GM12878 (cell line): ENCODE measurements around the gene SH3BP1. TPM values are rescaled to one million over a fixed set of nuclear protein-coding genes. Genes with fewer than 3 reads are reported as not detected.
A peak's percentile ranks its signal among the peaks of the same experiment; 100 is the strongest.
"Not testable (repeated sequence)": the region's sequence is repeated elsewhere in the genome, so short reads cannot be mapped to it uniquely, and the experiment has no call there.

ENCODE experiments used
- ATAC-seq: fragments of 200-7000 bp; cut with Tn5 transposase; 3 replicates; pipeline ENCODE4 v1.9.1; 2020; ENCODE audit warnings: mild to moderate bottlenecking, moderate library complexity
- BruUV-seq: library from RNA; stranded (reverse); fragments of 400-500 nt; replicated peaks from 2 replicates; lab custom pipeline; 2021; lab: Mats Ljungman, UMichigan
- CTCF ChIA-PET: fragments of 300-600 bp; sonication (Branson Sonifier 250); formaldehyde crosslinking; extraction: SDS; loops from one replicate; lab custom pipeline; 2021; ENCODE audit warnings: inconsistent platforms; lab: Yijun Ruan, JAX
- POLR2A ChIA-PET: fragments of 350-600 bp; formaldehyde crosslinking; extraction: SDS; loops from one replicate; lab custom pipeline; 2021; ENCODE audit warnings: inconsistent platforms; lab: Charles Lee
- RAD21 ChIA-PET: fragments of 300-600 bp; sonication (Branson Sonifier 250); formaldehyde crosslinking; loops from one replicate; lab custom pipeline; 2023; ENCODE audit warnings: antibody characterized with exemption; ENCODE audit not compliant: unreplicated experiment; lab: Charles Lee
- SMC1A ChIA-PET: fragments of 300-600 bp; sonication (Branson Sonifier 250); formaldehyde crosslinking; loops from one replicate; lab custom pipeline; 2023; ENCODE audit not compliant: unreplicated experiment, uncharacterized antibody; lab: Charles Lee
- DNase-seq: peaks from one replicate; pipeline ENCODE4 v3.0.0-alpha.2; 2011; ENCODE audit warnings: low read depth, low spot score
- FAIRE-seq: peaks from 3 replicates; lab custom pipeline; 2011; peaks lifted over from hg19 to GRCh38; lab: Jason Lieb, UNC
- H2AFZ ChIP-seq: 2 replicates; pipeline ENCODE4 v1.6.0; 2011; ENCODE audit warnings: low read depth, low read length, control low read depth; ENCODE audit not compliant: control insufficient read depth
- H3K27ac ChIP-seq: 2 replicates; pipeline ENCODE4 v1.5.1; 2011; ENCODE audit warnings: control low read depth; ENCODE audit not compliant: control insufficient read depth, insufficient read depth
- H3K27me3 ChIP-seq, 2 experiments: replicated peaks in 1 of 2; 2 replicates each; pipeline versions ENCODE4 v1.6.0 to v1.6.1; 2011; ENCODE audit warnings: low read length in 1 of 2; ENCODE audit not compliant: control insufficient read depth in 2 of 2, insufficient read depth in 2 of 2
- H3K36me3 ChIP-seq, 2 experiments: 2 replicates each; pipeline ENCODE4 v1.5.1; 2011; ENCODE audit warnings: low read length in 1 of 2; ENCODE audit not compliant: control insufficient read depth in 2 of 2, insufficient read depth in 2 of 2
- H3K4me1 ChIP-seq: 2 replicates; pipeline ENCODE4 v1.6.1; 2011; ENCODE audit warnings: mild to moderate bottlenecking, low read length, moderate library complexity, mixed read lengths; ENCODE audit not compliant: control insufficient read depth, insufficient read depth
- H3K4me2 ChIP-seq: 2 replicates; pipeline ENCODE4 v1.6.0; 2011; ENCODE audit warnings: control low read depth; ENCODE audit not compliant: control insufficient read depth, insufficient read depth
- H3K4me3 ChIP-seq: fragments of 200-600 bp; sonication (generic); 2 replicates; pipeline ENCODE4 v1.5.1; 2016
- H3K79me2 ChIP-seq: 2 replicates; pipeline ENCODE4 v1.6.0; 2011; ENCODE audit warnings: low read length; ENCODE audit not compliant: control insufficient read depth, insufficient read depth
- H3K9ac ChIP-seq: 2 replicates; pipeline ENCODE4 v1.8.0; 2011; ENCODE audit warnings: low read length, control low read depth, mixed read lengths; ENCODE audit not compliant: control insufficient read depth, insufficient read depth
- H3K9me3 ChIP-seq: replicated peaks from 3 replicates; pipeline ENCODE4 v1.5.1; 2011; ENCODE audit warnings: mild to moderate bottlenecking, low read length; ENCODE audit not compliant: control insufficient read depth, insufficient read depth
- H4K20me1 ChIP-seq: 2 replicates; pipeline ENCODE4 v1.6.0; 2011; ENCODE audit not compliant: control insufficient read depth, insufficient read depth
- EGR1 ChIP-seq, 2 experiments: IDR thresholded peaks; 1 replicate in 1 of 2; 2 replicates in 1 of 2; pipeline ENCODE4 v1.6.1; 2011 to 2012; ENCODE audit warnings: low read depth in 2 of 2, low read length in 2 of 2, borderline replicate concordance in 1 of 2, mild to moderate bottlenecking in 1 of 2, moderate library complexity in 1 of 2
- NKRF ChIP-seq: fragments of 450-650 bp; conservative IDR thresholded peaks from 2 replicates; pipeline ENCODE4 v1.6.1; 2017; ENCODE audit warnings: mild to moderate bottlenecking, moderate library complexity
- NR2F1 ChIP-seq: fragments of 450-650 bp; conservative IDR thresholded peaks from 2 replicates; pipeline ENCODE4 v1.6.1; 2017; ENCODE audit warnings: mild to moderate bottlenecking
- RB1 ChIP-seq: fragments of 450-650 bp; formaldehyde crosslinking; IDR thresholded peaks from 2 replicates; pipeline ENCODE4 v1.6.1; 2017; ENCODE audit warnings: mild to moderate bottlenecking, borderline replicate concordance
- WGBS: methylation state at CpG from one replicate; pipeline ENCODE4 v1.1.6; 2016; ENCODE audit warnings: low lambda C conversion rate; ENCODE audit not compliant: insufficient replicate concordance, insufficient coverage; ENCODE audit errors: missing lambda C conversion rate; 5-methylcytosine and 5-hydroxymethylcytosine counted together
- in situ Hi-C: fragments of 300-500 bp; cut with MboI; formaldehyde crosslinking; loops from 9 replicates; pipeline ENCODE4 v1.14.3; 2018; ENCODE audit warnings: mixed read lengths
- intact Hi-C: fragments of 100-400 bp; cut with micrococcal nuclease; formaldehyde crosslinking; loops from one replicate; pipeline ENCODE4 v1.14.2; 2022; ENCODE audit not compliant: unreplicated experiment
- polyA plus RNA-seq, 11 experiments: library from polyadenylated mRNA; depleted of rRNA in 4 of 11; unstranded in 6 of 11; stranded (reverse) in 5 of 11; fragments of >200 nt; fragmentation: Nextera tagmentation in 4 of 11; fragmentation: Illumina TruSeq in 1 of 11; extraction: Ambion mirVana in 4 of 11; extraction: Trizol in 1 of 11; gene quantifications; 1 replicate in 1 of 11; 2 replicates in 10 of 11; pipeline versions ENCODE4 v1.2.1 to v1.2.3, GENCODE V29; 2011 to 2016; ENCODE audit warnings: inconsistent platforms in 2 of 11, missing spikeins in 2 of 11, low read depth in 1 of 11
- total RNA-seq, 4 experiments: library from RNA; depleted of rRNA in 3 of 4; stranded (reverse); fragments of >200 nt in 3 of 4; fragmentation: Illumina TruSeq in 1 of 4; extraction: Trizol in 1 of 4; gene quantifications; 2 replicates each; pipeline versions ENCODE4 v1.2.1 to v1.2.3, GENCODE V29; 2013 to 2021

SH3BP1 gene
- total and polyA plus RNA-seq, 10 of the 15 experiments (the other 5 are each of a cell fraction or from before 2014, with no cell fraction given): 0.29 to 70.5 (median 22.5) TPM

- TF ChIP-seq NKRF (peak; percentile 59), RB1 (peak; percentile 55; the same call in 1 of the 2 replicates), EGR1 (IDR thresholded peaks at IDR 0.05; ENCODE audit: borderline replicate concordance in 1 of 2, low read depth in 2 of 2, low read length in 2 of 2) (peak in 1 of 2 experiments; percentile 88; a peak in 2 of 3 replicates), NR2F1 (peak; percentile 43)
- TF ChIP-seq, all 136 proteins: peak for 9
Measured at GRCh38 chr22:37639070-37639760, at the start of gene SH3BP1 (continued).

GRCh38 chr22:37591081-37591480, 48.4 kb upstream of the SH3BP1 start:
- H3K36me3 ChIP-seq, in situ Hi-C loops, H3K9me3 ChIP-seq, H2AFZ ChIP-seq, H3K9ac ChIP-seq, DNase-seq, H3K79me2 ChIP-seq, H3K4me2 ChIP-seq, H4K20me1 ChIP-seq, FAIRE-seq, H3K27me3 ChIP-seq, ATAC-seq, intact Hi-C loops, H3K4me3 ChIP-seq, H3K27ac ChIP-seq, BruUV-seq: not testable (repeated sequence)
- 96% methylated on average over 6 of the region's 6 CpGs for WGBS
- ChIA-PET RAD21 (interaction anchor here (0.9 to 5.4 kb wide), 10 partner anchors 8 to 105 kb away, joined by 3 to 183 read pairs (median 6); partner anchors contain the start of genes GGA1, LGALS2, MFNG and PDXP), SMC1A (interaction anchor here (0.9 to 6.7 kb wide), 11 partner anchors 9 to 51 kb away, joined by 3 to 216 read pairs (median 6); partner anchors contain the start of gene GGA1), POLR2A (interaction anchor here (0.7 to 3.4 kb wide), 10 partner anchors 13 to 1798 kb away, joined by 3 to 21 read pairs (median 4); partner anchors contain the start of genes GGA1 and PDXP), CTCF (interaction anchor here (0.6 to 17.5 kb wide), 10 partner anchors 15 to 1299 kb away, joined by 3 to 528 read pairs (median 4); partner anchors contain the start of genes GGA1 and LGALS2)
- H3K4me1 ChIP-seq: peaks cover 31% of the 10 kb centered on the region
